ENCODE measurements around the gene MRPL53. TPM values are rescaled to one million over a fixed set of nuclear protein-coding genes. Genes with fewer than 3 reads are reported as not detected.

Gene MRPL53
- total RNA-seq, 1 experiment from 2014 or later: 102 TPM

DNA sequence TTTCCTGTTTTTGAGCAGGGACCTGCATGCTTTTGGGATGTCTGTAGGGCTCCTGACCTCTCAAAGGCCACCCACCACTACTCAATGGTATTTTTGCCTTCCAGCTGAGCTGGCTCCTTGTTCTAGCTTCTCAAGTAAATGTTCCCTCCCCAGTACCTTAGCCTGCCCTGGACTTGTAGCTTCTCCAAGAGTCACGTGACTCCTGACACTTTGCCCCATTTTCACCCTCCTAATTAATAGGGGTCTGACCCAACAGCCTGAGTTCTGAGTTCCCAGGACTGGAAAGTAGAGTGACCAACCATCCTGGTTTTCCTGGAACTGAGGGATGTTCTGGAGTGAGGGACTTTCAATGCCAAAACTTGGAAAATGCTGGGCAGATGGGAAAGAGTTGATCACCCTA is 23.0 kb upstream of the MRPL53 start:
- Histone ChIP-seq H3K4me1 (peaks cover 35% of the 10 kb centered on the region), H3K36me3 (ENCODE audit: control insufficient read depth, insufficient read depth, low read length) (peaks cover 3% of the 10 kb centered on the region; the same call in 1 of the 2 replicates), H3K4me3 (ENCODE audit: low read depth, low read length) (no peak overlapping the region), H3K9me3 (no peaks in the 10 kb centered on the region), H3K27me3 (replicated peaks; ENCODE audit: control insufficient read depth, insufficient read depth, low read length) (no peaks in the 10 kb centered on the region)
- Mint-ChIP-seq H3K36me3 (ENCODE audit: insufficient read depth, unreplicated experiment) (peaks cover 44% of the 10 kb centered on the region), H3K9me3 (ENCODE audit: unreplicated experiment) (no peaks in the 10 kb centered on the region), H3K27me3 (ENCODE audit: insufficient read depth, unreplicated experiment) (no peaks in the 10 kb centered on the region), H3K27ac (ENCODE audit: unreplicated experiment) (no peak overlapping the region), H3K4me3 (ENCODE audit: unreplicated experiment) (no peak overlapping the region), H3K4me1 (ENCODE audit: low read depth, unreplicated experiment) (no peaks in the 10 kb centered on the region)
- BruUV-seq (replicated peaks): no TSS peak
- POLR2A ChIA-PET: interaction anchor here (0.9 kb wide), 1 partner anchor 37 kb away, joined by 3 read pairs; the partner anchor contains the start of gene WBP1
- DNase-seq: no peak
- TF ChIP-seq, protein P1, sequence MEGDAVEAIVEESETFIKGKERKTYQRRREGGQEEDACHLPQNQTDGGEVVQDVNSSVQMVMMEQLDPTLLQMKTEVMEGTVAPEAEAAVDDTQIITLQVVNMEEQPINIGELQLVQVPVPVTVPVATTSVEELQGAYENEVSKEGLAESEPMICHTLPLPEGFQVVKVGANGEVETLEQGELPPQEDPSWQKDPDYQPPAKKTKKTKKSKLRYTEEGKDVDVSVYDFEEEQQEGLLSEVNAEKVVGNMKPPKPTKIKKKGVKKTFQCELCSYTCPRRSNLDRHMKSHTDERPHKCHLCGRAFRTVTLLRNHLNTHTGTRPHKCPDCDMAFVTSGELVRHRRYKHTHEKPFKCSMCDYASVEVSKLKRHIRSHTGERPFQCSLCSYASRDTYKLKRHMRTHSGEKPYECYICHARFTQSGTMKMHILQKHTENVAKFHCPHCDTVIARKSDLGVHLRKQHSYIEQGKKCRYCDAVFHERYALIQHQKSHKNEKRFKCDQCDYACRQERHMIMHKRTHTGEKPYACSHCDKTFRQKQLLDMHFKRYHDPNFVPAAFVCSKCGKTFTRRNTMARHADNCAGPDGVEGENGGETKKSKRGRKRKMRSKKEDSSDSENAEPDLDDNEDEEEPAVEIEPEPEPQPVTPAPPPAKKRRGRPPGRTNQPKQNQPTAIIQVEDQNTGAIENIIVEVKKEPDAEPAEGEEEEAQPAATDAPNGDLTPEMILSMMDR (IDR thresholded peaks at IDR 0.05; ENCODE audit: insufficient read depth in 1 of 2, low read depth in 1 of 2, low read length in 1 of 2, severe bottlenecking in 1 of 2, unreplicated experiment in 1 of 2): no peak
- CTCF ChIA-PET: no interaction called here
- intact Hi-C loops (cut with micrococcal nuclease; ENCODE audit: unreplicated experiment): no loop called here

DNA sequence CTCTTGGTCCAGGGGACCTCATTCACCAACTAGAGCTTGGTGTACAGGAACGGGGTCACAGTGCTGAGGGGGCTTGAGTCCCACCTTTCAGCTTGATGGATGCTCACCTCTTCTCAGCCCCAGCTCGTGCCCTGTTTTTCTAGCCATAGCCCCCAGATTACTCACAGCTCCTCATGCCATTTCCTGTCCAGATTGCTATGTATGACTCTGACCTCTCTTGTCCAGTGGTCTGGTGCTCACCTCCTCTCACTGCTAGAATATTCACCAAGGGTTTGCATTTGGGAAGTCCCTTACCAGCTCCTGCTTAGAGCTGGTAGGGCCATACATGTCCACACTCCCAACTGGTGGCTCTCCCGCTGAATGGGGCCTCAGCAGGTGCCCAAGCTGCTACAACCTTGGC is 21.1 kb upstream of the MRPL53 start:
- BruUV-seq (replicated peaks): no TSS peak
- no peak overlapping the region for H3K27ac Mint-ChIP-seq (ENCODE audit: unreplicated experiment)
- DNase-seq: no peak
- H3K36me3 Mint-ChIP-seq (ENCODE audit: insufficient read depth, unreplicated experiment): peaks cover 42% of the 10 kb centered on the region
- peaks cover 10% of the 10 kb centered on the region for H3K4me1 Mint-ChIP-seq (ENCODE audit: low read depth, unreplicated experiment)
- Histone ChIP-seq H3K36me3 (ENCODE audit: control insufficient read depth, insufficient read depth, low read length) (peaks cover 3% of the 10 kb centered on the region; the same call in 1 of the 2 replicates), H3K4me3 (ENCODE audit: low read depth, low read length) (no peak overlapping the region), H3K27me3 (replicated peaks; ENCODE audit: control insufficient read depth, insufficient read depth, low read length) (no peaks in the 10 kb centered on the region), H3K9me3 (no peaks in the 10 kb centered on the region), H3K4me1 (peaks cover 41% of the 10 kb centered on the region)
- ChIA-PET POLR2A (interaction anchor here (1.2 kb wide), 1 partner anchor 51 kb away, joined by 4 read pairs; no protein-coding TSS in a partner anchor), CTCF (interaction anchor here (0.6 kb wide), 1 partner anchor 11 kb away, joined by 3 read pairs; the partner anchor contains the start of genes CCDC142 and TTC31)
- H3K27me3 Mint-ChIP-seq (ENCODE audit: insufficient read depth, unreplicated experiment): no peaks in the 10 kb centered on the region
- no peaks in the 10 kb centered on the region for H3K9me3 Mint-ChIP-seq (ENCODE audit: unreplicated experiment)
- TF ChIP-seq, protein P1 (IDR thresholded peaks at IDR 0.05; ENCODE audit: insufficient read depth in 1 of 2, low read depth in 1 of 2, low read length in 1 of 2, severe bottlenecking in 1 of 2, unreplicated experiment in 1 of 2): no peak
- intact Hi-C loops (cut with micrococcal nuclease; ENCODE audit: unreplicated experiment): no loop called here
- H3K4me3 Mint-ChIP-seq (ENCODE audit: unreplicated experiment): no peak overlapping the region

DNA sequence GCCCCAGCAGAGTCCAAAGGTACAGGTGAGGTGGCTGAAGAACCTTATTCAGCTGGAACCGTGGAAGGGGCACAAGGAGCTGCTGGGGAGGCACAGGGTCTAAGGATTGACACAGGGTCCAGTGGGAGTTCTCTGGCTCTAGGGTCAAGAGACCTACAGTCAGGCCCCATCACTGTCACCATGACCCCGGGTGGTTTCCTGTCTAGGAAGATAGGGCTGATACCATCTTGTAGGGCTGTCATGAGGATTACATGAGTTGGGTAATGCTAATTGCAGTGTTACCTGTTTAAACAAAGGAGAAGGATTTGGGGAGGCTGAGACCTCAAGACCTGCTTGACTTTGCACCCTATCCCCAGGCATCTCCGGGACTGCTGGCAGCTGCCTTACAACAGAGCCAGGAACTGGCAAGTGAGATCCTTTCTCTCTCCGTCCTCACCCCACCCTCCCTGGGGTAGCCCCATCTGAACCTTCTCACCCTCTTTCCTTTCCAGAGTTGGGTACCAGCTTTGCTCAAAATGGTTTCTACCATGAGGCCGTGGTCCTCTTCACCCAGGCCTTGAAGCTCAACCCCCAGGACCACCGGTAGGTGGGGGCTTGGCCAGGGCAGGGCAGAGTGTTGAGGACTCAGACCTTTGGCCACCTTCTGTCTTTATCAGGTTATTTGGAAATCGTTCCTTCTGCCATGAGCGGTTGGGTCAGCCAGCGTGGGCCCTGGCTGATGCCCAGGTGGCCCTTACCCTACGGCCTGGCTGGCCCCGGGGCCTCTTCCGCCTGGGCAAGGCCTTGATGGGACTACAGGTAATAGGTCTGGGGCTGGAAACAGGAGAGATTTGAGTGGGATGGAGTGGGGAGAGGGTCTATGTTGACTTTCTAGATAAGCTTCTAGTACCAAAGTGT is 19.4 kb upstream of the MRPL53 start:
- Histone ChIP-seq H3K27me3 (replicated peaks; ENCODE audit: control insufficient read depth, insufficient read depth, low read length) (no peaks in the 10 kb centered on the region), H3K4me3 (ENCODE audit: low read depth, low read length) (no peak overlapping the region), H3K36me3 (ENCODE audit: control insufficient read depth, insufficient read depth, low read length) (peaks cover 3% of the 10 kb centered on the region; the same call in 1 of the 2 replicates), H3K4me1 (peaks cover 37% of the 10 kb centered on the region), H3K9me3 (no peaks in the 10 kb centered on the region)
- H3K27me3 Mint-ChIP-seq (ENCODE audit: insufficient read depth, unreplicated experiment): no peaks in the 10 kb centered on the region
- no peak for DNase-seq
- BruUV-seq (replicated peaks): no TSS peak
- CTCF ChIA-PET: no interaction called here
- peaks cover 13% of the 10 kb centered on the region for H3K4me1 Mint-ChIP-seq (ENCODE audit: low read depth, unreplicated experiment)
- no peak overlapping the region for H3K27ac Mint-ChIP-seq (ENCODE audit: unreplicated experiment)
- no peaks in the 10 kb centered on the region for H3K9me3 Mint-ChIP-seq (ENCODE audit: unreplicated experiment)
- TF ChIP-seq, protein P1 (IDR thresholded peaks at IDR 0.05; ENCODE audit: insufficient read depth in 1 of 2, low read depth in 1 of 2, low read length in 1 of 2, severe bottlenecking in 1 of 2, unreplicated experiment in 1 of 2): no peak
- H3K36me3 Mint-ChIP-seq (ENCODE audit: insufficient read depth, unreplicated experiment): peaks cover 31% of the 10 kb centered on the region
- POLR2A ChIA-PET: no interaction called here
- intact Hi-C loops (cut with micrococcal nuclease; ENCODE audit: unreplicated experiment): no loop called here
- no peak overlapping the region for H3K4me3 Mint-ChIP-seq (ENCODE audit: unreplicated experiment)

Measured in Caco-2 (cell line).